Frontal cortex (tissue), 1 donor: ENCODE data around the gene ZNF726. TPM values are rescaled to one million over a fixed set of nuclear protein-coding genes. Genes with fewer than 3 reads are reported as not detected.

Source experiments
- total RNA-seq: library from RNA; depleted of rRNA; stranded (reverse); fragments of >200 nt; gene quantifications from one replicate; pipeline ENCODE4 v1.2.3, GENCODE V29; 2014

The ZNF726 gene
- total RNA-seq, 1 donor from 2014 or later: 9.8 TPM

Other genes with a start within 250 kb of the ZNF726 start
- gene ZNF675, start 227.7 kb upstream of the ZNF726 start, total RNA-seq: 70.9 TPM
- 21.6 TPM for gene ZNF681, start 156.0 kb upstream of the ZNF726 start, total RNA-seq
- 112 TPM for gene ZNF254, start 172.3 kb downstream of the ZNF726 start, total RNA-seq